Activated naive CD8-positive, alpha-beta T cell (primary cell): ENCODE data around the gene HOTAIR.
A peak's percentile ranks its signal among the peaks of the same experiment; 100 is the strongest.

Source experiments
- H3K27ac Mint-ChIP-seq: one replicate; pipeline ENCODE4 v1.8.0; 2021; ENCODE audit warnings: mixed read lengths
- H3K27me3 Mint-ChIP-seq: one replicate; pipeline ENCODE4 v1.8.0; 2021; ENCODE audit warnings: mixed read lengths
- H3K36me3 Mint-ChIP-seq: one replicate; pipeline ENCODE4 v1.8.0; 2021; ENCODE audit warnings: mixed read lengths
- H3K4me1 Mint-ChIP-seq: one replicate; pipeline ENCODE4 v1.8.0; 2021; ENCODE audit warnings: low read depth, mixed read lengths
- H3K4me3 Mint-ChIP-seq: one replicate; pipeline ENCODE4 v1.8.0; 2021; ENCODE audit warnings: mild to moderate bottlenecking, mixed read lengths
- H3K9me3 Mint-ChIP-seq: one replicate; pipeline ENCODE4 v1.8.0; 2021; ENCODE audit warnings: low read depth, mixed read lengths

HOTAIR gene

DNA sequence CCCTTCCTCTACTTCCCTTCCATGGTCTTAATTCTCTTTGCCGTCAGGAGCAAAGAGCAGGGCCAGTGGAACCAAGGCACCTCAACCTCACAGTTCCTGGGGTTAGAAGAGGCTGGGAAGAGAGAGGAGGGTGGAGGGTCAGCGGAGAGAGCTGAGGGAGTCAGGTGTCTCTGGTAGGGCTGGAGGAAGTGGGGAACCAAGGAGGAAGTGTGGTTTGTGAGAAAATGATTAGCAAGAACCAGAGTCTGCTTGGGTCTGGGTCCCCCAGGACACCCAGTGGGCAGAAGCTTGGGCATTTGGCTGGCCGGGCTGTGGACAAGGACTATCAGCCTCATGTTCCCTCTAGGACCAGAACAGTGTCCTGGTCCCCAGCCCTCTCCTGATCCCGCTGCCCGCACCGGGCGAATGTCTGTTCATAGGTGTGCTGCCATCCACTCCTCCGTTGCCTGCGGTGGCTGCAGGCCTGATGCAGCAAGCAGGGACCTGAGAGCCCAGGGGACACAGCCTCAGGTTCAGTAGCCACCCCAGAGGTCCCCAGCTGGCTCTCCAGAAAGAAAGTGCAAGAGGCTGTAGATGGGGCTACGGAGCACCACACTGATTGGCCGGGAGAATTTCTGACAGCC is 17.7 kb downstream of the HOTAIR start:
- H3K9me3 Mint-ChIP-seq = no peaks in the 10 kb centered on the region
- no peaks in the 10 kb centered on the region for H3K36me3 Mint-ChIP-seq
- H3K27ac Mint-ChIP-seq = no peak overlapping the region
- no peak overlapping the region for H3K4me3 Mint-ChIP-seq
- peaks cover 58% of the 10 kb centered on the region for H3K27me3 Mint-ChIP-seq
- H3K4me1 Mint-ChIP-seq = peaks cover 39% of the 10 kb centered on the region

GRCh38 chr12:53956251-53956887 is 18.4 kb downstream of the HOTAIR start:
- peaks cover 43% of the 10 kb centered on the region for H3K4me1 Mint-ChIP-seq
- peaks cover 58% of the 10 kb centered on the region for H3K27me3 Mint-ChIP-seq
- H3K36me3 Mint-ChIP-seq = no peaks in the 10 kb centered on the region
- no peak overlapping the region for H3K4me3 Mint-ChIP-seq
- H3K27ac Mint-ChIP-seq = peak overlapping the region; percentile 0
- no peaks in the 10 kb centered on the region for H3K9me3 Mint-ChIP-seq

DNA sequence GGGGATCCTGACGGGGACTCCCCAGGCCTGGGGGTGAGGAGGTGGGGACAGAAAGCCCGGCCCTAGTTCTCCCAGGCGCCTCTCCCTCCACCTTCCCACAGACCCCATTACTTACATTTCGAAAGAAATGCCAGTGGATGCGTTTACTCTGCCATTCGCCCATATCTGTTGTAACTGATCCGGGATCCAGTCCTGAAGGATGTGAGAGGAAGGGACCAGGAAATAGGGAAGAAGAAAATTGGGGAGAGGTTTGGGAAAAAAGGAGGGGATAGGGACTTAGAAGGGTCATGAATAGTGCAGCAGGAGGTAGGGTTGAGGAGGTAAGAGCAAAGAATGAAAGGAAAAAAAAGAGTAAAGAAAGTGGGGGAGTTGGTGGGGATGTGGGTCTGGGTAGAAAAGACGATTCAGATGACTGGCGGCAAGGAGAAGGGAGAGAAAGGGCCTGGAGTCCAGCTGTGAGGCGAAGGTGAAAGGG is 18.9 kb downstream of the HOTAIR start:
- Mint-ChIP-seq H3K9me3 (no peaks in the 10 kb centered on the region), H3K36me3 (no peaks in the 10 kb centered on the region), H3K27me3 (peaks cover 62% of the 10 kb centered on the region), H3K4me3 (no peak overlapping the region), H3K4me1 (peaks cover 46% of the 10 kb centered on the region), H3K27ac (peak overlapping the region; percentile 0)

DNA sequence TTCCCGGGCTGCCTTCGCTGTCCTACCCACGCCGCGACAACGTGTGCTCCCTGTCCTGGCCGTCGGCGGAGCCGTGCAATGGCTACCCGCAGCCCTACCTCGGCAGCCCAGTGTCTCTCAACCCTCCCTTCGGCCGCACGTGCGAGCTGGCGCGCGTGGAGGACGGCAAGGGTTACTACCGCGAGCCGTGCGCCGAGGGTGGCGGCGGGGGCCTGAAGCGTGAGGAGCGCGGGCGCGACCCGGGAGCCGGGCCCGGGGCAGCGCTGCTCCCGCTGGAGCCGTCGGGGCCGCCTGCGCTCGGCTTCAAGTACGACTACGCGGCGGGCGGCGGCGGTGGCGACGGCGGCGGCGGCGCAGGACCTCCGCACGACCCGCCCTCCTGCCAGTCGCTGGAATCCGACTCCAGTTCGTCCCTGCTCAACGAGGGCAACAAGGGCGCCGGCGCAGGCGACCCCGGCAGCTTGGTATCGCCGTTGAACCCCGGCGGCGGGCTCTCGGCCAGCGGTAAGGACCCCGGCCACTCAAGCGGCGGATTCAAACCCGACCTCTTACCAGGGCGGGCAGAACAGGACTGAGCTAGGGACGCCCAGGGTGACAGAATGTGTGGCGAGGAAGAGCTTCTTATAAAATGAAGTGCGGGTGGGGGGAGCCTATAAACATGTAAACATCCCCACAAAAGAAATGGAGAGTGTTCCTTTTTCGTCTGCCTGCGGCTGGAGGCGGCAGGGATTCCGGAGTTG is 19.5 kb downstream of the HOTAIR start:
- no peak overlapping the region for H3K4me3 Mint-ChIP-seq

DNA sequence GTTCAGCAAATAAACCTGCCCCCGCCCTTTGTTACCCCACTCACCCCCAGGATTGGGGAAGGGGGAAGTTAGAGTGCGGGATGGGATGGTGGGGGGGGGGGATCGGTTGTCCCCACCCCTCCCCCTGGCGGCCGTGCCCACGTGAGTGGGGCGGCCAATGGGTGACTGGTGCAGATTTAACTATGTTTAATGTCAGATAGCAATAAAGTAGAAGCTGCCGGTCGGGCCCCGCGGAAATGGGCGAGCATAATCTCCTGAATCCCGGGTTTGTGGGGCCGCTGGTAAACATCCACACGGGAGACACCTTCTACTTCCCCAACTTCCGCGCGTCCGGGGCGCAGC is 20.1 kb downstream of the HOTAIR start, which contains the start of gene HOXC12:
HOXC12 (plus strand) TSS at position 210 of the 342 bp plus-strand sequence; CDS start at position 237, 27 bp downstream.
- Mint-ChIP-seq H3K4me1 (peaks cover 41% of the 10 kb centered on the region), H3K27ac (no peak within 1 kb of the TSS)

More for the DNA sequence above, 19.5 kb downstream of the HOTAIR start:
- no peaks in the 10 kb centered on the region for H3K36me3 Mint-ChIP-seq
- H3K4me1 Mint-ChIP-seq = peaks cover 44% of the 10 kb centered on the region
- no peak overlapping the region for H3K27ac Mint-ChIP-seq
- no peaks in the 10 kb centered on the region for H3K9me3 Mint-ChIP-seq
- H3K27me3 Mint-ChIP-seq = peaks cover 62% of the 10 kb centered on the region

DNA sequence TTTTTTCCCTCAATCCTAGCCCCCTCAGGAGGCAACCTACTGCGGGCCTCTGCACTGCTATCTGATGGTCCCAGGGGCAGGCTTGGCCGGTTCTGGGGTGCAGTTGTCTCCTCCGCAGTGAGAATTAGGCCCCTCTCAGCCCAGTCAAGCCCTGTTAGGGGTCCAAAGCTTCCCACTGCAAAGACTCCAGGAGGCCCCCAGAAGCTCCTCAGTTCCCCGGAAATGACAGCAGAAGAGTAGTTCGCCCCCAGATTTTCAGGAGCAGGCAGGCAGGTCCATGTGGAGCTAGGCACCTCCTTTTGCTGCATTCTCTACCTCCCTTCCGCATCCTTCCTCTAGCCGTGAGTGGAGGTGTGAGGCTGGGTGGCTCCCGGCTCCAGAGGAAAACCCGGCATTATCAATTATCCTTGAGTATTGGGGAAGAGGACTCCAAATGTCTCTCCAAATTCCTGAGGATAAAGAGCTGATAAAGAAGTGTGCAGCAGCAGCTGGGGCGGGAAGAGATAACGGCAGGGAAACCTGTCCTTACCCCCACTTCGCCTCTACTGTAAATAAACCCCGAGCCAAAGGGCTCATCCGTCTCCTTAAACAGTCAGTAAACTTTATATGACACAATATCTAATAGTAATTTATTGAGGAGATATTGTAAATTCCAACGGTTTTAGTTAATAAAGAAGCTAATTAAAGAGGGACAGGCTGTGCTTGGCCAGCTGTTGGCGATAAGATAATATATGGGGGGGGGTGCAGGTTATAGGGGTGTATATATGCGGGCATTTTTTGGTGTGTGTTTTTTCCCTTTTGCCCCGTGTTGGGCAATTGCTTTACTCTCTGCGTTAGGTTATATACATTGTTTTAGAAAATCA is 20.7 kb downstream of the HOTAIR start:
- peaks cover 55% of the 10 kb centered on the region for H3K27me3 Mint-ChIP-seq
- H3K9me3 Mint-ChIP-seq = no peaks in the 10 kb centered on the region
- H3K4me3 Mint-ChIP-seq = no peak overlapping the region
- H3K4me1 Mint-ChIP-seq = peaks cover 41% of the 10 kb centered on the region
- H3K27ac Mint-ChIP-seq = no peak overlapping the region
- H3K36me3 Mint-ChIP-seq = no peaks in the 10 kb centered on the region

More for the DNA sequence above, 20.1 kb downstream of the HOTAIR start, which contains the start of gene HOXC12:
- no peak within 1 kb of the TSS for H3K4me3 Mint-ChIP-seq
- H3K9me3 Mint-ChIP-seq = no peaks in the 10 kb centered on the region
- no peaks in the 10 kb centered on the region for H3K36me3 Mint-ChIP-seq
- H3K27me3 Mint-ChIP-seq = peaks cover 57% of the 10 kb centered on the region

- Mint-ChIP-seq H3K27me3 (peaks cover 54% of the 10 kb centered on the region), H3K36me3 (no peaks in the 10 kb centered on the region), H3K27ac (peak overlapping the region; percentile 34), H3K9me3 (no peaks in the 10 kb centered on the region), H3K4me3 (no peak overlapping the region), H3K4me1 (peaks cover 41% of the 10 kb centered on the region)
These were observed 21.7 kb downstream of the HOTAIR start for GRCh38 chr12:53952871-53953734.

GRCh38 chr12:53952335-53952694 is 22.4 kb downstream of the HOTAIR start:
- H3K4me1 Mint-ChIP-seq = peaks cover 39% of the 10 kb centered on the region
- peaks cover 53% of the 10 kb centered on the region for H3K27me3 Mint-ChIP-seq

GRCh38 chr12:53951577-53952334 is 23.0 kb downstream of the HOTAIR start:
- Mint-ChIP-seq H3K27me3 (peaks cover 54% of the 10 kb centered on the region), H3K4me3 (no peak overlapping the region), H3K27ac (no peak overlapping the region), H3K36me3 (no peaks in the 10 kb centered on the region), H3K9me3 (no peaks in the 10 kb centered on the region), H3K4me1 (peaks cover 34% of the 10 kb centered on the region)

More at GRCh38 chr12:53952335-53952694, 22.4 kb downstream of the HOTAIR start:
- H3K9me3 Mint-ChIP-seq = no peaks in the 10 kb centered on the region
- no peak overlapping the region for H3K27ac Mint-ChIP-seq
- peak overlapping the region; percentile 20 for H3K4me3 Mint-ChIP-seq
- no peaks in the 10 kb centered on the region for H3K36me3 Mint-ChIP-seq

- Mint-ChIP-seq H3K9me3 (no peaks in the 10 kb centered on the region), H3K36me3 (no peaks in the 10 kb centered on the region), H3K27me3 (peaks cover 48% of the 10 kb centered on the region), H3K4me1 (peaks cover 28% of the 10 kb centered on the region), H3K27ac (no peak overlapping the region), H3K4me3 (peak overlapping the region; percentile 54)
These were observed 23.8 kb downstream of the HOTAIR start for GRCh38 chr12:53950789-53951576.

GRCh38 chr12:53950437-53950773 is 24.3 kb downstream of the HOTAIR start:
- Mint-ChIP-seq H3K4me3 (no peak overlapping the region), H3K9me3 (no peaks in the 10 kb centered on the region), H3K27ac (peak overlapping the region; percentile 54), H3K27me3 (peaks cover 48% of the 10 kb centered on the region), H3K4me1 (peaks cover 25% of the 10 kb centered on the region), H3K36me3 (no peaks in the 10 kb centered on the region)

DNA sequence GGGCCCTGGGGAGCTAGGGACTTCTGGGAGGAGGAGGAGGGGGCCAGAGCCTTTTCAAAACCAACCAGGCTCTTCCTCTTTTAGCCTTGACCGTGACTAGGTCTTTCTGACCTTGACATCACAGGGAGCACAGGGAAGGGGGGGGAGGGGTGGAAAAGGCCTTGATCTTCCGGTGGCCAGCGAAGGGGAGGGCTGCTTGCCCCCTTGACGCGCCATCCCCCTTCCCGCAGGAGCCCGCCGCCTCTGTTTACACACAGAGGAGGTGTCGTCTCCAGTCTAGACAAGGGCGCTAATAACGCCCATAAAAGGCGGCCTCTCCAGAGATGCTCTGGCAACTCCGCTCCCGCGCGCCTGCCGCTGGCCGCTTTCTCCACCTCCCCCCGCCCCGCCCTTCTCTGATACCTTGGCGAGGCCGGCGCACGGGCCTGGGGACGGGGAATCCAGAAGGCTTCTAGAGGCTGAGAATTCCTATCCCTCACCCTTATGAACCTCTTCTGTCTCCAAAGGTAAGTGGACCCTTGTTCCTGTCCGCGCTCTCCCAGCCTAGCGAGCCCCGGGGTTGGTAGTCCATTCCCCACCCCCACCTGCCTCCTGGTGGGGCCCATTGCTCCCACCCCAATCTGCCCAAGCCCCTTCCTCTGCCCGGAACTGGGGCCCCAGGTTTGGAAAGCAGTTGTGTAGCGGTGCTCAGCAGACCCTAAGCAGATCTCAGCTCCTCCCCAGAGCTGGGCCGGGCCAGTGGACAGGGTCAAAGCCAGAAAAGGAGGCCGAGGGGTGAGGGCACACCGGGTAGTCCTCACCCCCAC is 24.9 kb downstream of the HOTAIR start:
- Mint-ChIP-seq H3K9me3 (no peaks in the 10 kb centered on the region), H3K27ac (no peak overlapping the region), H3K36me3 (no peaks in the 10 kb centered on the region), H3K27me3 (peaks cover 52% of the 10 kb centered on the region), H3K4me3 (no peak overlapping the region), H3K4me1 (peaks cover 28% of the 10 kb centered on the region)
